Stimulated activated naive CD8-positive, alpha-beta T cell treated with anti-CD3 and anti-CD28 coated beads, Interleukin-15, amount 100 ng/mL, for 72 hours (primary cell): ENCODE results near the gene NR2E1.

Experiments used
- ATAC-seq: fragments of 150-1000 bp; cut with Tn5 transposase; 2 replicates; pipeline ENCODE4 v1.10.0; 2021; ENCODE audit warnings: mild to moderate bottlenecking, moderate library complexity
- DNase-seq, 2 donors: peaks; one replicate each; pipeline ENCODE4 v3.0.0; 2021 to 2022
- H3K27ac Mint-ChIP-seq, 2 donors: one replicate each; pipeline ENCODE4 v1.8.0; 2022; ENCODE audit warnings: mild to moderate bottlenecking in 2 of 2, mixed read lengths in 2 of 2, moderate library complexity in 2 of 2
- H3K27me3 Mint-ChIP-seq: one replicate; pipeline ENCODE4 v1.8.0; 2022; ENCODE audit warnings: mixed read lengths
- H3K4me1 Mint-ChIP-seq: one replicate; pipeline ENCODE4 v1.8.0; 2022; ENCODE audit warnings: mild to moderate bottlenecking, mixed read lengths
- H3K4me3 Mint-ChIP-seq, 2 donors: one replicate each; pipeline ENCODE4 v1.8.0; 2022; ENCODE audit warnings: mild to moderate bottlenecking in 2 of 2, mixed read lengths in 2 of 2, moderate library complexity in 1 of 2
- H3K9me3 Mint-ChIP-seq, 2 donors: one replicate each; pipeline ENCODE4 v1.8.0; 2022; ENCODE audit warnings: mixed read lengths in 2 of 2

Gene NR2E1

DNA sequence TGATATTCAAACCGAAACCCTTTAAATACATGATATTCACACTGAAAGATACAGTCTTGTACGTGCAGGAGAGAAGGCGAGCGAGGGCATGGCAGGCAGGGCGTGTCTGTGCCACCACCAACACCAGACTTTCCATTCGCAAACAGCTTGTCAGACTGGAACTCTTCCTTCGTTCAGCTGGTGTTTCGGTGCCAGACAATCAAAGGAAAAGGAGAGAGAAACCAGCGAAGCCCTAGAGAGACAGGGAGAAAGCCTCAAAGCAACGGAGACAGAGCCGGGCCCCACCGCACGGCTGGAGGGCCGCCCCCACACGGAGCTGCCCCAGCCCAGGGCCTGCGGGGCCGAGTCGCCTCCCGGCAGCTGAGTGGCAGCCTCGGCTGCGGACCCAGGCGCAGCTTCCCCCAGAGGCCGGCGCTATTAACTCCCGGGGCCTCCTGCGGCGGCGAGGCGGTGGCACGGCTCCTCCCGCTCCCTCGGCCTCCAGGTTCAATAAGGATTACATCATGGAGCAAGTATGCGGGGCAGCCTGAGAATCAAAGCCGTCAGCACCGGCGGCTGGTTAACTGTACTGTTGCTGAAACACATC lies 32.1 kb upstream of the NR2E1 start:
- ATAC-seq: peak; percentile 88
- peak overlapping the region; percentile 83 to 84 for H3K27ac Mint-ChIP-seq
- no peaks in the 10 kb centered on the region for H3K9me3 Mint-ChIP-seq
- H3K27me3 Mint-ChIP-seq: peaks cover 93% of the 10 kb centered on the region
- peak; percentile 27 to 34 for DNase-seq
- H3K4me1 Mint-ChIP-seq: peaks cover 17% of the 10 kb centered on the region
- H3K4me3 Mint-ChIP-seq: peak overlapping the region; percentile 92 to 93

DNA sequence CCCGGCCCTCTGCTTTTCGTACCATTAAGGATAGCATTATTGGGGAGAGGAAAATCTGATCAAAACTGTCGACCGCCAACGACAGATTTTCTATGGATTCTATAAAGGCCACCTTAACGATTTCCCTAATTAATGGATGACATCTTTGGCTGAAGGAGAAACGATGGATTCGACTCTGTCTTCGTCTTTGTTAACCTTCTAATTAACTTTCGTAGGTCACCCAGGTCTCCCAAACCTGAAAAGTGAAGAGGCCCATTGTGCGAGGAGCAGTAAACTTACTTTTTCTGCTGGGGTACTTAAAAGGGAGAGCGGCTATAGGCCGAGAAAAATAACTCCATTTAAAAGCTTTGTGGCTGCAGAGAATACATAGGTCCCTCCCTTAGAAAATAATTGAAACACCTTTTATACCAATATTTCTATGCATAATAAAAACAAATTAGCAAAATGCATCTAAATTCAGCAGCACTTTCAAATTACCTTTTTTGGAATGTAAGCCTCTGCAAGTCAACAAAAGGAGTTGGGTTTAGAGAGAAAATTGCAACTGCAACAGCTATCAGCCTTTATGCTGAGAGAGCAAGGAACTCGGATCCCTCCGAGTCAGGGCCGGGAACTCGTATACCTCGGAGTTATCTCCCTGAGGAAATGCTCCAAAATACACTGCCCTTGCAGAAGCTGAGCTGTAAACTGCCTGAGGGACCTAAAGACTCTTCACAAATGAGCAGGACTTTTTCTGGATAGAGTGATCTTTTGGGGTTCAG lies 31.4 kb upstream of the NR2E1 start:
- H3K9me3 Mint-ChIP-seq: no peaks in the 10 kb centered on the region
- DNase-seq (no peak), ATAC-seq (no peak)
- peaks cover 91% of the 10 kb centered on the region for H3K27me3 Mint-ChIP-seq
- no peak overlapping the region for H3K27ac Mint-ChIP-seq
- peaks cover 17% of the 10 kb centered on the region for H3K4me1 Mint-ChIP-seq
- peak overlapping the region; percentile 92 to 93 for H3K4me3 Mint-ChIP-seq

DNA sequence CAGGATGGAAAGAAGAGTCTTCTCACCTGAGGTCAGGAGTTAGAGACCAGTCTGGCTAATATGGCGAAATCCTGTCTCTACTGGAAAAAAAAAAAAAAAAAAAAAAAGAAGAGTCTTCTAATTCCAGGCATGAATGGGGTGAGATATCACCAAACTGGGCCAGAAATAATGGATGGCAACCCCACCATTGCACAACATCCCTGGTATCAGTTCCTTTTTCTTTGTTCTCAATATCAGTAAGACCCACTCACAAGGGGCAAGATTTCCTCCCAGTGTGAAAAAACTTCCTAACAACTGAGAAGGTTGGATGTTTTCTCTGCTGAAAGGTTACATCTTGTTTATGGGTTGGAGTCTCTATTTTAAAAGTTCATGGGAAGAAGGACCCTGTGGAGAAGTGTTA lies 23.6 kb upstream of the NR2E1 start:
- no peak for ATAC-seq
- Mint-ChIP-seq H3K27me3 (peaks cover 57% of the 10 kb centered on the region), H3K9me3 (no peaks in the 10 kb centered on the region), H3K4me3 (no peak overlapping the region), H3K4me1 (no peaks in the 10 kb centered on the region), H3K27ac (no peak overlapping the region)
- no peak for DNase-seq

DNA sequence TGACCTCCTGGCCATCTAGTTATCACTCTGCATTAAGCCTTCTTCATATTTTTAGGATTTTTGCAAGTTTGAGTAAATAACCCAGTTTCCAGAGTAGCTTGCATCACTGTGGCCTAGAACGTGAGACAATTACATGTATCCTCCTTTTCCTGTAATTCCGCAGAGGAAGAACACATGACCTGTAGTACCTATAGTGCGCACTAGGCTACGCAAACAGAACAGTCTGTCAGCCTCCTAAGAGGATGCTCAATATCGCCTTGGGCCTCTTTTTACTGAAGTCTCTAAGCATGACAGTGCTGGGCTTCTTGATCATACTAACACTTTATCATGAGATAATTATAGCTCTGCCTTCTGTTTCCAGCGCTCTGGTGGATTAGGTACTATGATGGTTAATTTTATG lies 20.2 kb upstream of the NR2E1 start:
- no peak overlapping the region for H3K4me3 Mint-ChIP-seq
- H3K9me3 Mint-ChIP-seq: peaks cover 0 to 4% of the 10 kb centered on the region in 2 donors
- H3K27ac Mint-ChIP-seq: no peak overlapping the region
- H3K4me1 Mint-ChIP-seq: no peaks in the 10 kb centered on the region
- no peak for DNase-seq
- ATAC-seq: no peak
- H3K27me3 Mint-ChIP-seq: peaks cover 58% of the 10 kb centered on the region

DNA sequence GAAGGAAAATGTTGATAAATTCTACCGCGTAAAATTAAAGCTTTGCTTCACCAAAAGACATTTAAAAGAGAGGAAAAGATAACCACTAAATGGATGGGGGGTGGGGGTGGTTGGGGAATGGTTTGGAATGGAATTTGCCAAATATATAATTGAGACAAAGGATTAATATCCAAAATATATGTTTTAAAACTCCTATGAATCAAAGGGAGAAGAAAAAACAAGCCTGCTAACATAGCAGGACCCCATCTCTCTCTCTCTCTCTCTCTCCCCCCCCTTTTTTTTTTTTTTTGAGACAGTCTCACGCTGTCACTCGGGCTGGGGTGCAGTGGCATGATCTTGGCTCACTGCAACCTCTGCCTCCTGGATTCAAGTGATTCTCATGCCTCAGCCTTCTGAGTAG lies 13.4 kb upstream of the NR2E1 start:
- H3K27ac Mint-ChIP-seq: no peak overlapping the region
- ATAC-seq (no peak), DNase-seq (no peak)
- peaks cover 12% of the 10 kb centered on the region for H3K4me1 Mint-ChIP-seq
- H3K27me3 Mint-ChIP-seq: peaks cover 91% of the 10 kb centered on the region
- no peak overlapping the region for H3K4me3 Mint-ChIP-seq
- H3K9me3 Mint-ChIP-seq: peaks cover 0 to 4% of the 10 kb centered on the region in 2 donors

DNA sequence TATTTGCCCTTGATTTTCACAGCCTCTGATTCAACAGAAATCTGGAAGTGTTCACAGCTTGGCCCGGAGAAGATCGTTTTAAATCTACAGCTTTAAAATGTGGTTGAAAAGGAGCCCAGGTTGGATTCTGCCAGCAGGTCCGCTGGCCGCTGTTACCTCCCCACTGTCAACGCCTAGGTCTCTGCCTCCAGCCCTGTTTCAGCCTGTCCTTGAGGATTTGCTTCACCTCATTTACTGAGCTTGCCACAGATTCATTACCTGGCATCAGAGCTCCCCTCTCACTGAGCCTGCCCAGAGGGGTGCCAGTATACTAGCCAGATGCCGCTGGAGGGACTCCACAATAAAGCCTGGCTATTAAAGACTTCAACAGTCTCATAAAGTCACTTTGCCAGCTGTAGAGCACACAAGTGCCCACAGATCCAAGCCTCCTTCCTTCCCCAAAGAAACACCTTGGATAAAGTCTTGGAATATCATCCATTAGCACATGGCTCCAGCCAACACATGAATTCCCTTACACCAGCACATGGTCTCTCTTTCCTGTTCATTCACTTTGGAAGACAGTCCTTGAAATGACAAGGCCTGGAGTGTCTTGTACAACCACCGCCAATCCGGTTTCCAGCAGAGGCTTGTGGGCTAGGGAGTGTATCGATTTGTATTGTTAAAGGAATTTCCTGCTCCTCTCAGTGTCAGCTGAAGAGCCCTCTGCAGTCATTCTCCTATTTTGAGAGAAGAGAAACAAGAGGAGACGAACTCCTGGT lies 9.5 kb upstream of the NR2E1 start:
- ATAC-seq: no peak

DNA sequence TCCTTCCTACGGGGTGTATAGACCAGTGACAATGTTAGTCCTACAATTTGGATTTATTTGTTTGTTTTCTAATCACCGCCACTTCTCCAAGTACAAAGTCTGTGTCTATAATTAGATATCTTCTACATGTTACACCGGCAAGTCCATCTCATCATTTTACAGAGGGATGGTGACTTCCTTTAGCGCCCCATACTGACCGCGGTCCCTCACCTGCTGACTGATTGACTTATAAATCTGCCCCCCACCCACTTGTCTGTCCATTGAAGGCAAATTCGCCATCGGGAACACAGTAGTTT lies 8.9 kb upstream of the NR2E1 start:
- H3K27me3 Mint-ChIP-seq: peaks cover 100% of the 10 kb centered on the region
- no peak overlapping the region for H3K27ac Mint-ChIP-seq
- DNase-seq (no peak), ATAC-seq (no peak)
- peaks cover 18% of the 10 kb centered on the region for H3K4me1 Mint-ChIP-seq
- peak overlapping the region; percentile 31 to 50 for H3K4me3 Mint-ChIP-seq
- no peaks in the 10 kb centered on the region for H3K9me3 Mint-ChIP-seq

More for the DNA sequence above, 9.5 kb upstream of the NR2E1 start:
- Mint-ChIP-seq H3K9me3 (no peaks in the 10 kb centered on the region), H3K4me3 (no peak overlapping the region), H3K27ac (no peak overlapping the region), H3K4me1 (peaks cover 18% of the 10 kb centered on the region), H3K27me3 (peaks cover 100% of the 10 kb centered on the region)
- DNase-seq: no peak

DNA sequence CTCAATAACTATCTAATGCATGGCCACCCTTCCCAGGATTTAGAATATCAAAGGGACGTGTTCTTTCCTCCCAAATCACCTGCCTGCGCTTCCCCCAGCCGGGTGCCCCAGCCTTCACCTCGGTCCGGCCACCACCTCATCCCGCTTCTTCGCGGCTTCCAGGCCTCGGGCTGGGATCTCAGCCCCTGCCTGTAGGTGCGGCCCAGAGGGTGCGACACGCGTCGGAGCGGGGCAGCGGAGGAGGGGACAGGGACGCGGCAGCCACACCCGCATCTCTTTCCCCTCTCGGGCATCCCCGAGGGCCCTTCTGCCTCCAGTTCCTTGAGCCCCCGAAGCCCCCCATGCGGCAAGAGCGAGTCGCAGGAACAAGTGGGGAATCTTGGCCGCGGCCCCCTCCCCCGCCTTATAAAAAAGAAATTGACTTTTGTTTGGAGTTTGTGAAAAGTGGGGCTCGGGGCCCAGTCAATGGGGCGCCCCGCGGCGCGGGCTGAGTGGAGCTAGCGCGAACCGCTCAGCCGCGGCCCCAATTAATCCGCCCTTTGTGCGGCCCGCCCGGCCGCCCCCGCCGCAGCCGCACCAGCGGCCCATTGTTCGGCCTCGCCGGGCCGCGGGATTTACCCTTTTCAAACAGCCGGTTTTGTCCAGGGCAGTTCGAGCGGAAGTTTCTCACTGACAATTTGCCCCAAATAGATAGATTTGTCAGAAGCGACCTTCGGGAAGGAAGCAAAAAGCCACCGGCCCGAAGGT lies 8.4 kb upstream of the NR2E1 start:
- DNase-seq: no peak
- Mint-ChIP-seq H3K27me3 (peaks cover 100% of the 10 kb centered on the region), H3K4me3 (peak overlapping the region; percentile 31 to 50), H3K27ac (no peak overlapping the region), H3K4me1 (peaks cover 18% of the 10 kb centered on the region), H3K9me3 (no peaks in the 10 kb centered on the region)
- no peak for ATAC-seq

DNA sequence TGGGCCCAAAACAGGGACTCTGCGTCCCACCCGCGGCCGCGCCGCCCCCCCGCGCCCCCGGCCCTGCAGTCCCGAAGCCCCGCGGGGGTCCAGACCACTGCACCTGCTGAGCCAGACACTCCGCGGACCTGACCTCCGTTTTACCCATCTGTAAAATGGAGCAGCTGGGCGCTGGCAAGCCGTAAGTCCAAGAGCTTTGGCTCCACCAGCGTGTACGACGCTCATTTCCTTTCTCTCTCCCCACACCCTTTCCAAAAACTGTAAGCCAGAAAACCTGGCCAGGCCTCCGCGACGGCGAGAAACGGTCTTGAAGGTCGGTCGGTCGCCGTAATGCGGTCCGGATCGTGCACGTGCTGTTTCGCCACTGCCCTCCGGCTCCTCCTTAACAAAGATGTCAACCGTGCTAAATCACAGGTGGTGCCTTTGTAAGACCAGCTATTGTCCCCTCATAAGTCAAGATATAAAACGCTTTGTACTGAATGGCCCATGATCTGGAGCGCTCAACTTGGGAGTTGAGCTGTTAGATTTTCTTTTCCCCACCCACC lies 7.8 kb upstream of the NR2E1 start:
- no peak overlapping the region for H3K27ac Mint-ChIP-seq
- H3K9me3 Mint-ChIP-seq: no peaks in the 10 kb centered on the region
- H3K27me3 Mint-ChIP-seq: peaks cover 100% of the 10 kb centered on the region
- ATAC-seq (no peak), DNase-seq (no peak)
- peak overlapping the region; percentile 75 to 78 for H3K4me3 Mint-ChIP-seq
- H3K4me1 Mint-ChIP-seq: peaks cover 18% of the 10 kb centered on the region

DNA sequence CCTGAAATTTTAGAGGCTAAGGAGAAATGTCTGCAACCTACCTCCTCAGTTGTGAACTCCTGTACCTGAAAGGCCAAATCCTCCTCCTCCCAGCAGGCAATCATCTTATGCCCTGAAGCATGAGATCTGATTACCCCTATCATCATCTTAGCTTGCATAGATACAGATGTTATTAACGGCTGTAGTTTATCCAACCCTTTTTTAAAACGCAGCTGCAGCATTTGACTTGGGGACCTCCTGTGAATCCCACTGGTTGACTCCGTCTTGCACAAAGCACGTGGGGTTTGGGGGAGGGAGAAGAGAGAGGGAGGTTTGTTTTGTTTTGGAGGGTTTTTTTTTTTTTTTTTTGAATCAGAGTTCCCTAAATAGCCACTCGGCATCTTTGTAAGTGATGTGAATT lies 5.8 kb upstream of the NR2E1 start:
- DNase-seq (no peak), ATAC-seq (no peak)
- Mint-ChIP-seq H3K27me3 (peaks cover 100% of the 10 kb centered on the region), H3K27ac (no peak overlapping the region), H3K9me3 (no peaks in the 10 kb centered on the region), H3K4me3 (no peak overlapping the region), H3K4me1 (peaks cover 35% of the 10 kb centered on the region)

DNA sequence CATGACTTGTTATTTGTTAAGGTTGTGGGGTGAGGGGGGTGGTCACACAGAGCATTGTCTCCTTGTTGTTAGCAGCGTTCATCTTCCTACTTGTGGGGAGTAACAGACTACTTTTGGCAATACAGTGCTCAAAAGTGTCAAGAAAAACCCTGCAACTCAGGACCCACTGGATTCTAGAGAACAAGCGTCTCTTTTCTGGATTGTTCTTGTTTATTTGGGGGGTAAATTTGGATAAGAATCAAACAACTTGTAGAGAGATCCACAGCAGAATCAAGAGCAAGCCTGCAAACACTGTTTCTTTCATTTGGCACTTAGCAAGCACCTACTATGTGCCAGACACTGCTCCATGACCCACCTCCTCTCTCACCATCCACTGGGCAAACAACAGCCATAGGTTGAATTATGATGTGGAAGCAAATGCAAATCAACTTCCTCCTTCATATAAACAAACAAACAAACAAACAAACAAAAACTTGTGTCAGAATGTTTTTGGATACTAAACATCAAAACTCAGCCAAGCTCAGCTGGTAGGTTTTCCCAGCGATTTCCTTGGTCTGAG lies 4.0 kb upstream of the NR2E1 start:
- no peak overlapping the region for H3K27ac Mint-ChIP-seq
- ATAC-seq (no peak), DNase-seq (no peak)
- H3K9me3 Mint-ChIP-seq: no peaks in the 10 kb centered on the region
- H3K27me3 Mint-ChIP-seq: peaks cover 100% of the 10 kb centered on the region
- H3K4me3 Mint-ChIP-seq: no peak overlapping the region
- H3K4me1 Mint-ChIP-seq: peaks cover 47% of the 10 kb centered on the region

GRCh38 chr6:108163267-108163643 lies 2.6 kb upstream of the NR2E1 start:
- H3K27ac Mint-ChIP-seq: no peak overlapping the region

DNA sequence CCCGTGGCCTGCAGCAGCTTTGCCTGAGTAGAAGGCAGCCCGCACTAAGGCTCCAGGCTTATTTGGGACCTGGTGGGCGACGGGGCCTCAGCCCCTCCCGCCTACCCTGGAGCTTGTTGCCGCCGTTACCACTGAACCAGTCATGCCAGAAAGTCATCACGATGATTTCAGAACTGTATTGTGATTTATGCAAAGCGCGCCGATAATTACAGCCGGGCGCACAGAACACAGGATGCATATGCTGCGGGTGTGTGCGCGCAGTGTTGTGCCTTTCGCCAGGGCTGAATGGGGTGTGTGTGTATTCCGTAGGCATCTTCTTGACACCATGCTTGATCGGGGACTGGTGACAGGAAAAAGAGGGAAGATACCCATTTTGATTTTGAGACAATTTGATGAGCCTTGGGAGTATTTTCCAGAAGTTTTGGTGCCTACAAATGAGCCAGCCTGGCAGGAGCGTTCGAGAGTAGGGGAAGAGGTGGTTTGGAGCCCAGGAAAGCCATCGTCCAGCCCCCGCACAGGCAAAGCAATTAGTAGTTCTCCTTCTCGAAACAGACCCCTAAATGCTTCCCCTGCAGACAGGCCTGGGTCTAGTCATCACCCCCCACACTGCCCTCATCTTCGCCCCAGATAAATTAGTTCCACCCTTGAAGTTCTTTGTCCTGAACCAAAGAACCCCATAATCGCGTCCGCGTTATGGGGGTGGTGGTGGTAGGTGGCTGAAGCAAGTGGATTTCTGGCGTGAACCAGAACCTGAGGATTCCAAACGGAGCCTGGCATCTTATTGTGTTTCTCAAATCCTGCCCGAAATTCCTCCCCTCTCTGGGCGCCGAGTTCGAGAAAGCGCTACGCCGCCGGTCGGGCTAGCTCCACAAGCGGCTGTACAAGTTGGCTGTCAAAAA lies 1.9 kb upstream of the NR2E1 start:
- Mint-ChIP-seq H3K9me3 (no peaks in the 10 kb centered on the region), H3K27ac (peak overlapping the region; percentile 3 to 38)
- ATAC-seq: no peak

More at GRCh38 chr6:108163267-108163643, 2.6 kb upstream of the NR2E1 start:
- Mint-ChIP-seq H3K9me3 (no peaks in the 10 kb centered on the region), H3K4me1 (peaks cover 51% of the 10 kb centered on the region), H3K4me3 (no peak overlapping the region), H3K27me3 (peaks cover 100% of the 10 kb centered on the region)
- ATAC-seq (peak; percentile 76), DNase-seq (no peak)

DNA sequence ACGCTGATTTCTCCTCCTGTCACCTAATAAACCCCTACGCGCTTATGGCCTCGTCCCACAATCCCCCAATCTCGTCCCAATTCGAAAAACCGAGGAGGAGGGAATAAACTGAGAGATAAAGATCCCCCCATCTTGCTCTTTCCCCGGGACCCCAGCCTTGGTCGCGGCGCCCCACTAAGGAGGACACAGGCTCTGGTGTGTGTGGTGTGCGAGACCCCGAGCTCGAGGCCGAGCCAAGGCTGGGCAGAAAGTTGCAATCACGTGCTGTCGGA lies 1.3 kb upstream of the NR2E1 start:
- Mint-ChIP-seq H3K4me3 (peak overlapping the region in 1 of 2 donors; percentile 41), H3K4me1 (peaks cover 62% of the 10 kb centered on the region), H3K27ac (peak overlapping the region in 1 of 2 donors; percentile 38), H3K27me3 (peaks cover 100% of the 10 kb centered on the region), H3K9me3 (no peaks in the 10 kb centered on the region)
- no peak for ATAC-seq
- no peak for DNase-seq

More for the DNA sequence above, 1.9 kb upstream of the NR2E1 start:
- Mint-ChIP-seq H3K4me1 (peaks cover 56% of the 10 kb centered on the region), H3K27me3 (peaks cover 100% of the 10 kb centered on the region), H3K4me3 (peak overlapping the region in 1 of 2 donors; percentile 25)
- no peak for DNase-seq
